ENCODE data around the gene SIGLEC8. TPM values are rescaled to one million over a fixed set of nuclear protein-coding genes. Genes with fewer than 3 reads are reported as not detected.

Gene SIGLEC8
- total RNA-seq, 4 donors from 2014 or later, result 0.21 to 0.34 TPM; not detected in 2

GRCh38 chr19:51460164-51460992, 2.1 kb upstream of the SIGLEC8 start:
- TF ChIP-seq CTCF (IDR thresholded peaks at IDR 0.05), result no peak
- no peak for TF ChIP-seq POLR2A (IDR thresholded peaks at IDR 0.05)
- H3K4me1 ChIP-seq, result no peaks in the 10 kb centered on the region
- DNase-seq, result no peak
- H3K4me3 ChIP-seq, result no peak overlapping the region
- intact Hi-C loops (cut with DNase I; ENCODE audit: low total_unique reads), result no loop called here
- H3K27ac ChIP-seq, result no peak overlapping the region
- H3K27me3 ChIP-seq, result no peaks in the 10 kb centered on the region
- H3K36me3 ChIP-seq, result no peaks in the 10 kb centered on the region
- no peaks in the 10 kb centered on the region for H3K9me3 ChIP-seq

- no peaks in the 10 kb centered on the region for H3K27me3 ChIP-seq
Measured at GRCh38 chr19:51458899-51459505, 748 bp upstream of the SIGLEC8 start.

GRCh38 chr19:51457351-51458013, 772 bp downstream of the SIGLEC8 start:
- Histone ChIP-seq H3K27ac (no peak overlapping the region), H3K4me1 (no peaks in the 10 kb centered on the region), H3K9me3 (no peaks in the 10 kb centered on the region), H3K4me3 (no peak overlapping the region), H3K27me3 (no peaks in the 10 kb centered on the region), H3K36me3 (no peaks in the 10 kb centered on the region)
- no peak for TF ChIP-seq CTCF (IDR thresholded peaks at IDR 0.05)
- no peak for TF ChIP-seq POLR2A (IDR thresholded peaks at IDR 0.05)
- DNase-seq, result no peak
- intact Hi-C loops (cut with DNase I; ENCODE audit: low total_unique reads), result no loop called here

More at GRCh38 chr19:51458899-51459505, 748 bp upstream of the SIGLEC8 start:
- Histone ChIP-seq H3K36me3 (no peaks in the 10 kb centered on the region), H3K27ac (no peak overlapping the region), H3K4me1 (no peaks in the 10 kb centered on the region), H3K9me3 (no peaks in the 10 kb centered on the region), H3K4me3 (no peak overlapping the region)
- no peak for DNase-seq
- TF ChIP-seq POLR2A (IDR thresholded peaks at IDR 0.05) (no peak), CTCF (IDR thresholded peaks at IDR 0.05) (no peak)
- intact Hi-C loops (cut with DNase I; ENCODE audit: low total_unique reads), result no loop called here

GRCh38 chr19:51456541-51457290, 1.5 kb downstream of the SIGLEC8 start:
- Histone ChIP-seq H3K27me3 (no peaks in the 10 kb centered on the region), H3K4me1 (no peaks in the 10 kb centered on the region), H3K4me3 (no peak overlapping the region), H3K36me3 (no peaks in the 10 kb centered on the region), H3K27ac (no peak overlapping the region), H3K9me3 (no peaks in the 10 kb centered on the region)
- intact Hi-C loops (cut with DNase I; ENCODE audit: low total_unique reads), result no loop called here
- no peak for DNase-seq
- TF ChIP-seq POLR2A (IDR thresholded peaks at IDR 0.05) (no peak), CTCF (IDR thresholded peaks at IDR 0.05) (no peak)

Measured in uterus (tissue), 4 donors.